WI38 (cell line): ENCODE results near the gene ZNF668.

Experiments used
- H3K4me3 ChIP-seq: 2 replicates; pipeline ENCODE4 v1.5.1; 2011; ENCODE audit warnings: low read depth, mild to moderate bottlenecking, control low read depth, low read length
- TF ChIP-seq, protein P1 (sequence below): IDR thresholded peaks from 2 replicates; pipeline ENCODE4 v1.5.1; 2012; ENCODE audit warnings: low read depth, mild to moderate bottlenecking, control low read depth, low read length

The ZNF668 gene

DNA sequence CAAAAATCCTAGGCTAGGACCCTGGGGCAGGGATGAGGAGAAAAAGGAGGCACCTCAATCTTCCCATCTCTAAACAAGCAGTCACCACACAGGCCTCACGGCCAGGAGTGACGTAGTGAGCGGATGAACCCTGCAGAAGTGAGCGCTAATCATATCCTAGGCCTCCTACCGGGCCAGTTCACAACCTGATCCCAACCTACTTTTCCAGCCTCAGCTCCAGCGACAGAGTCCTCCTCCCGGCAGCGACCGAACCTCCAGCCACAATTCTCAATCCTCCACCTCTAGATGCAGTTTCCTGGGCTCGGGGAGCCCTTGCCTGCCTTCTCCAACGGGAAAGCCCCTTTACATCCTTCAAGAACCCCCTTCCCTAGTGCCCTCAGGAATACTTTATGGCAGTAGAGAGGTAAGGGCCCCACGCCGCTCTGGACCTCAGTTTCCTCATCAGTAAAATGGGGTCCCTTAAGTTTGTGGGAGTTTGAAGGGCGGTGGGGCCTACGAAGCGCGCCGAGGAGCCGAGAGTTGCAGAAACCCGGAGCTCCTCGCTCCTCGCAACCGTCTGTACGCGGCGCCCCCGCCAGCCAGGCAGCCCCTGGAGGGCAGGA lies 1.4 kb downstream of the ZNF668 start:
- peak overlapping the region; percentile 71 for H3K4me3 ChIP-seq
- TF ChIP-seq, protein P1, sequence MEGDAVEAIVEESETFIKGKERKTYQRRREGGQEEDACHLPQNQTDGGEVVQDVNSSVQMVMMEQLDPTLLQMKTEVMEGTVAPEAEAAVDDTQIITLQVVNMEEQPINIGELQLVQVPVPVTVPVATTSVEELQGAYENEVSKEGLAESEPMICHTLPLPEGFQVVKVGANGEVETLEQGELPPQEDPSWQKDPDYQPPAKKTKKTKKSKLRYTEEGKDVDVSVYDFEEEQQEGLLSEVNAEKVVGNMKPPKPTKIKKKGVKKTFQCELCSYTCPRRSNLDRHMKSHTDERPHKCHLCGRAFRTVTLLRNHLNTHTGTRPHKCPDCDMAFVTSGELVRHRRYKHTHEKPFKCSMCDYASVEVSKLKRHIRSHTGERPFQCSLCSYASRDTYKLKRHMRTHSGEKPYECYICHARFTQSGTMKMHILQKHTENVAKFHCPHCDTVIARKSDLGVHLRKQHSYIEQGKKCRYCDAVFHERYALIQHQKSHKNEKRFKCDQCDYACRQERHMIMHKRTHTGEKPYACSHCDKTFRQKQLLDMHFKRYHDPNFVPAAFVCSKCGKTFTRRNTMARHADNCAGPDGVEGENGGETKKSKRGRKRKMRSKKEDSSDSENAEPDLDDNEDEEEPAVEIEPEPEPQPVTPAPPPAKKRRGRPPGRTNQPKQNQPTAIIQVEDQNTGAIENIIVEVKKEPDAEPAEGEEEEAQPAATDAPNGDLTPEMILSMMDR, result no peak

DNA sequence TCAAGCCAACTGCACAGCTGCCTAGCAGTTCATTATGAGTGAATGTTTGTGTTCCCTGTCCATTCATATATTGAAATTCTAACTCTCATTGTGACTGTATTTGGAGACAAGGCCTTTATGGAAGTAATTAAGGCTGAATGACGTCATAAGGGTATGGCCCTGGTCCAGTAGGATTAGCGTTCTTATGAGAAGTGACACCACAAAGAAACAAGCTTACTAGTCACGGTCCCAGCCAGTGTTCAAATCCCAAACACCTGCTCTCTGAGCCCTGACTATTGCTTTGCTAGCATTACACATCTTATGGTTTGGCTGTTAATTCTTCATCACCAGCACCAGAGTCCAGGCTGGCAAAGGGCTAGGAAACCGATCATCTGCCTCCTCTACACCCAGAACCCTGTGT lies 2.2 kb downstream of the ZNF668 start:
- TF ChIP-seq, protein P1, result no peak
- peak overlapping the region; percentile 71 for H3K4me3 ChIP-seq

DNA sequence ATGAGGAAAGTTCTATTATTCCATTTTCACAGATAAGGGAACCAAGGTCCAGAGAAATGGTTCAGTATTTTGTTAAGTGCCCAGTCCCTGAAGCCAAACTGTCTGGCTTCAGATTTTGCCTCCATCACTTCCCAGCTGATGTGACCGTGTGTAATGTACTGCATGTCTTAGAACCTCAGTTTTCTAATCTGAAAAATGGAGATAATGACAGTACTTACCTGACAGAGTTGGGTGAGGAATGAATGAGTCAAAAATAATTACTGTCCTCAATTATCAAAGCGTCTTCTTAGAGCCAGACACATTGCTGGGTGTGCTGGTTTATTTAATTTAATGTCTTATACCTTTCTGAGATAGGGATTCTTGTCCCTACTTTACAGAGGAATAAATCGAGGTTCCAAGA lies 6.7 kb downstream of the ZNF668 start:
- TF ChIP-seq, protein P1, result no peak
- H3K4me3 ChIP-seq, result no peak overlapping the region

DNA sequence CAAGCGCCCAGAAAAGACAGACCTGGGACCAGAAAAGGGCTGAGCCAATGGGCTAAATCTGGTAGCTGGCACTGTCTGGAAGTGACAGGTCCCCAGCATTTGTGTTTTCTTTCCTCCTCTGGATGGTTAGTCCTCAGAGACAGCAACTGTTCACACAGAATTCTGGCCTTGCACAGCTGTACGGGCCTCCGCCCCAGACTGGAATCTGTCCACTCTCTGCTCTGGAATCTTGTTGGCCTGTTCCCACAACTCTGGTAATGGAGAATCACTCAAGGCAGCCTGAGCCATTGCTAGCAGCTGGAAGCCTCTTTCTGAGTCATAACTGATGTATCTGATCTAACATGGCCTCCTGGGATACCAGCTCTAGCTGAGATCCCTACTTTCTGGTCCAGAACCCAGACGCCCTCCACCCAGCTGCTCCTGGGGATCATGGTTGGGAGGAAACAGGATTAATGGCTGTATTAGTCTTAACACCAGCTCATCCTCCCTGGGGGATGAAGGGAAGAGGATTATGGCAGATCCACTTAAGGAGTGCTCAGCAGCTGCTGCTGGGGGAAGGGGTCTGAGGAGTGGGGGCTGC lies 9.1 kb downstream of the ZNF668 start:
- TF ChIP-seq, protein P1, result no peak
- peak overlapping the region; percentile 28 for H3K4me3 ChIP-seq

DNA sequence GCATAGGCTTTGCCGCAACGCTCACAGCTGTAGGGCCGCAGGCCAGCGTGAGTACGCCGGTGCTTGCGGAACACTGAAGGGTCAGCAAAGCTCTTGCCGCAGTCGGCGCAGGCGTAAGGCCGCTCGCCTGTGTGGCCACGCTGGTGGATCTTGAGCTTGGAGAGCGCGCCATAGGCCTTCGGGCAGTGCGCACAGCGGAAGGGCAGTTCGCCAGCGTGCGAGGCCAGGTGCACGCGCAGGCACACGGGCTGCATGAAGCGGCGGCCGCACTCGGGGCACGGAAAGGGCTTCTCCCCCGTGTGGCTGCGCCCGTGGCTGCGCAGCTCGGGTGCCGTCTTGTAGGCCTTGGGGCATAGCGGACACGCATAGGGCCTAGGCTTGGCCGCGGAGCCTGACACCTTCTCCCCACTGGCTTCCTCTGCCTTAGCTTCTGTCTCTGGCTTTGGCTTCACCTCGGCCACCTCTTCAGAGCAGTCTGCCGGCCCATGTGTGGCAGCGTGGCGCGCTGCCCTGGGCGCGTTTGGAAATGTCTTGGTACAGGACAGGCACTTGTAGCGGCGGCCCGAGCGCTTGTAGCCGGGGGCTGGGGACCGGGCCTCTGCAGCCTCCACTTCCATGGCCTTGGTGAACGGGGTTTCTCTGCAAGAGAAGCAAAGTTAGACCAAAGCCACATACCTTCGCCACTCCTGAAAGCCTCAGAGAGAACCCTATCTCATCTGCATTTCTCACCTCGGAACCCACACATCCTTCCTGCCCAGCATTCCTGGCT lies 10.0 kb downstream of the ZNF668 start:
- TF ChIP-seq, protein P1, result no peak
- no peak overlapping the region; the same call in 1 of the 2 replicates for H3K4me3 ChIP-seq

DNA sequence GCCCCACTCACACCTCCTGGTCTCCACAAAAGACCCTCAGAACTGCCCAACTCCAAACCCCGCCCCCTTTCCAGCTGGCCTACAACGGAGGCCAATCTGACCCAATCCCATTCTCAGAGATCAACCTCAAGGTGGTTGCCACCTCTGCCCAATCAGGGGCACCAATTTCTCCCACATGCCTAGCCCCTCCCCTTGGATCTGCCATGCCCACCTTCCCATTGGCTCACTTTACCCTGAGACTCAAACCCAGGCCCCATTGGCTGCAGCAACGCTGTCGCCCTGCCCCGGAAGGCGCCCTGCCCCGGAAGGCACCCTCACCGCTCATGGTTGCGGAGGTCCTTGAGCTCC lies 10.6 kb downstream of the ZNF668 start:
- H3K4me3 ChIP-seq, result no peak overlapping the region

More for the DNA sequence above, 10.6 kb downstream of the ZNF668 start:
- TF ChIP-seq, protein P1, result no peak
